SIG-M5 (cell line): Measurements from ENCODE around the gene CALCR.
"Not testable (repeated sequence)": the region's sequence is repeated elsewhere in the genome, so short reads cannot be mapped to it uniquely, and the experiment has no call there.

Experiments used
- DNase-seq: peaks from one replicate; lab custom pipeline; 2025; lab: John Stamatoyannopoulos, UW

CALCR gene

DNA sequence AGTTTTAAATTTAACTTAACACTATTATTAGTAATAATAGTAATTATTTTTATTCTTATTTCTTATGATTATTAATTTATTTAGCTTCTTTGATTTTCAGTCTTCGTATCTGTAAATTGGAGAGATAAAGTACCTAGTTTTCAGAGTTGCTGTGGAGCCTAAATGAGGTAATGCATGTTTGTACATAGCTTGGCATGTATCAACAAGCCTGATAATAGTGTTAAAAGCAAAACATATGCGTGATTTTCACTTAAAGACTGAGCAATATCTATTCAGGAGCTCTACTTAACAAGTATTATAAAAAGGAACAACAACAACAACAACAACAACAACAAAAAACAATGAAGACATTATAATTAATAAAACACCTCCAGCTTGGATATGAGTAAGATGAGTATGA, 12.4 kb downstream of the CALCR start:
- DNase-seq: no peak

DNA sequence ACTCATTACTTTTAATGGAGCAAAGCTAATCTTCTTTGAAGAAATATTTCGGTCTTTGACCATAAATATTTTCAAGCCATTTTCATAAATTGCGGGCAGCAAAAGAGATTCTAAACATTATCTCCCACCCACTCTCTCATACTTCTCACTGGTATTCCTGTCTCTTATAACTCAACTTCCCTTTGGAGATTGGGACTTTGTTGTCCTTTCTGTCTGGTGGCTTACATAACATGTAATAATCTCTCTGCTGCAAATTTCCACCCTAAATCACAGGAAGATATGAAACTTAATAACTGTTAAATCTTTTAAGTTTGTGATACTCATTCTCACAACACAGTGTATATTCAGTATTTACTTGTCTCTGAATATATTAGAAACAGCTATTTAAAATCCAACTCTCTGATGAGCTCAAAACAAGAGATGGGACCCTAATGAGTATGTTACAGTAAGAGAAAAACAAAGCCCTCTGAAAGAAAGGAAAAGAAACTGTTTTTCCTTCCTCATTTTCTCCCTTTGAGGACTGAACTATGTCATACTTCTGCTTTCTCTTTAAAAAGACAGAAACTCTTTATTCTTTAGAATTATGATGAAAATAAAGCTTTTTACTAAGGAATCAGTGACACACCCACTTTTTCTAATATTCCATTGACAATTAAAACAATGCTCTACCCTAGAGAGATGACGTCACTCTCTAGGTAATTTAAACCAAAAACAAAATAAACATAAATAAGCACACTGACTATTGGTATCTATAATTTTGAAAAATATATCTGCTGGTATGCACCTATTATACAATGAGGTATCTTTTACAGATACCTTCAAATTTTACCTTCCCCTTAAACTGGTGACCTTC, 14.7 kb downstream of the CALCR start:
- peak; percentile 0 for DNase-seq

DNA sequence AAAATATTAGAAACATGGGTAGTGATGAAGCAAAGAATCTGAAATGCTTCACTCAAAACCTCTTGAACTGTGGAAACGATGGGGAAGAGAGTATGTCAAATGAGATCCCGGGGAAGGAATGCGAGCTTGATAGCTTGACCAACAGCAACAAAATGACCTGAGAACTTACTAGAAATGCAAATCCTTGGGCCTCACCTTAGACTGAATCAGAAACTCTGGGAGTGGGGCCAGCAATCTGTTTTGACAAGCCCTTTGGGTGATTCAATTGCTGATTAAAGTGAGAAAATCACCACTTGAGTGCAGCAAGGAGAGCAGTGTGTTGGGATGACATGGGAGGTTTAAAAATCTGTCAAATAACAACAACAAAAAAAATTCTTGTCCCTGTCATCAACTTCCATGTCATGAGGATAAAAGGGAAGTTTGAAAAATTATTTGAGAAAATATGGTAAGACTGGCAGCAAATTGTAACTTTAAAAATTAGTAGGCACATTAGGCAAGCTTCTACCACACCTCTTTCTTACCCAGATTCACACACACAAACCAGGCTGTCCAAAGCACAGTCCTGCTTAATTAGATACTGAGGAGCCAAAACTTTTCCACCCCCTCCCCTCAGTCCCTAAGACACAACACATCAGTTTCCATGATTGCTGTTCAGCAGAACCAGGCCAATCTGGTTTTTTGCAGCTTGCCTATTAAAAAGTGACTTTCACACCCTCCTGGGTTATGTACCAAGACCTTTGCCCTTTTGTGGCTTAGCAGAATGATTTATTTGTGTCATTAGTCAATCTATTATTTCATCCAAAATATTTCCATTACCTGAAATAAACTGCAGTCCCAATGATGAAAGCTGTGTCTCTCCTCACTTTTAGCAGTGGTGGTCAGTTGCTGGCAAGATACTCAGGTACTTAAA, 15.6 kb downstream of the CALCR start:
- DNase-seq: no peak

DNA sequence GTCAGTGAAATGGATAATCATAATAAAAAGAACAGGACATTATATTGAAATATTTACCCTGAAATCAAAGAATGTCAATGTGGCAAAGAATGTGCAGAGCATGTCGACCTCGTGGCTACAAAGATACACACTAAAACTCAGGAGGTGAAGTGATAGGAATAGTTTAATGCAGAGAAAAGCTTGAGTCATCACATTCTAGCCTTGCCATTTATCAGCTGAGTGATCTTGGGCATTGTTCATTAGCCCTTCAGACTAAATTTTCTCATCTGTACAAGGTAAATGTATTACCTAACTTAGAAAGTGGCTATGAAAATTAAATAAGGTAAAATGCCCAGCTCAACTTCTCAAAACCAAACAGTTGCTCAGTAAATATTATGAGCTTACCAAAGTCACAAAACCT, 22.6 kb downstream of the CALCR start:
- no peak for DNase-seq

DNA sequence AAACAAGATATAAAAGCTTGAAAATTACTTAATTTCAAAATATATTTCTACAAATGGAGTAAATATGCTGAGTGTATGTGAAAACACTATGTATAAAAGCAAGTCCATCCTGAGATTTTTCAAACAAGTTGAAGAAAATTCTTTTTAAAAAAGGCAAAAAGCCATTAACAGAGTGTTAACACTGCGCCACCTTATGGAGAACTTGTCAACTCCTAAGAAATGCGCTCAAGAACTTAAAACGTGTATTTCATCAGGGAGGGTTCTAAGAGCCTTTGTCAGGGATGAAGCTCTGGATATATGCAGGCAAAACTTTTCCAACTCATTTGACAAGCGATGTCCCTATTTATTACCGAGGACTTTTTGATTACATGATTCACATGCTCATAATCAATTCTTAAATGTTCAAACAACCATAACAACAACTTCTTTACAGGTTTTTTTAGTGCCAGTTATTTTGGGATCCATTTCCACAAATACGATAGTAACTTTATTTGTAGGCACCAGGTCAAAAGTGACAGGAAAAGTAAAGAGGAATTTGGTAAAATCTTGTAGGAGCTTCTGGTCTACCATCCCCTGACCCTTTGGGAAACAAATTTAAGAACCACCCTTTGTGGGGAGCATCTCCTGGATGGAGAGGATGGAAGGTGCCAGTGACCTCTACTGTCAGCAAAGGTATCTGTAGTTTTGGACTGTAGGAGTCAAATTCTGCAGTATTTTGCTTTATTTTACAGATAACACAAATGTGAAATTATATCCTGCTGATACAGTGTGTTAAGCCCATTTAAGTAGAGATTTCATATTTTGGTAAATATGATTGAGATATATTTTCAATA, 23.2 kb downstream of the CALCR start:
- DNase-seq: no peak

DNA sequence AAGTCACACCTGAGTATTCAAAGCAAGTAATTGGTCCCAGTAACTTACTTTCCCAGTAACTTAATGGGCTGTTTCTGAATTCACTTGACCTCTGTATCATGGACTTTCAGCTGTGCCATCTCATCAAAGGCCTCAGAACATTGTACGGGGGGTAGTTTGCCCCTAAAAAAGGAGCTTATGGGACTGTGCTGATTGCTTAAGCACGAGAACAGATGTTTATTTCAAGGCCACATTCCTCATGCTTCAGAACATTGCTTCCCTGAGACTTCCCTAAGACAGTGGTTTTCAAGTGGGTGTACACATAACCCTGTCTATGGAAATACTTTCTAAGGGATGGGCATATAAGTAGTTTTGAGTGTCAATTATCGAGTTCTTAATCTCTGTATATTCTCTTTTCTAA, 26.8 kb downstream of the CALCR start:
- DNase-seq: no peak

DNA sequence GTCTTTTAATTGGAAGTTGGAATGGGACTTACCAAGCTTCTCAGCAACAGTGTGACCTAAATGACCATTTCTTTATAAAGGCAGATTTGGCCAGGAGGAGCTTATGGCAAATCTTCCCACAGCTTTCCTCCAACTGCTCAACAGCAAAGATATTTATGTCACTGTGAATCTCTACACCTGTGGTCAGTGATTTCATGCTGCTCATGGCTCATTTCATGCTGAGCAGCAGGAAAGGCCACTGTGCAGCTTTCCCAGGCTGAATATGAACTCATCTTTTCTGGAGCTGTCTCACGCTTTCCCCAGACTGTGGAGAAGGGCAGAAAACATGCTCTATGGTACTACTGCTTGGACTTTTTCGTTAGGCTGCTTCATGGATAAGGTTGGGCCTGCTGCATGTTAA, 29.8 kb downstream of the CALCR start:
- no peak for DNase-seq

DNA sequence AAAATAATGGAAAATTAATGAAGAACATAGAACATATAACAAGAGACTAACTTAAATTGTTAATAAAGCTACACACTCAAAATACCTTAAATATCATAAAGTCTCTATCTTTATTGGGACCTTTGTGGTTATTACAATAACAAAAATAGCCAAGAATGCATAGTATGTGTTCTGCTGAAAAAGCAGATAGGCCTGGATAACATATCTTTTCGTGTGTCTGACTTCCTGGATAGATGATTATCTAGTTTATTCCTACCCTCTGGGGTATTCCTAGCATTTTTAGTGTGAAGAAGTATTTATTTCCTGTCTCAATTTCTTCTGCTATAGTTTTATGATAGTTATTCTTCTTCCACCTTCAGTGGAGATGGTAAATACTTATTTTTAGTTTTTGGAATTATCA, 36.5 kb downstream of the CALCR start:
- no peak for DNase-seq

DNA sequence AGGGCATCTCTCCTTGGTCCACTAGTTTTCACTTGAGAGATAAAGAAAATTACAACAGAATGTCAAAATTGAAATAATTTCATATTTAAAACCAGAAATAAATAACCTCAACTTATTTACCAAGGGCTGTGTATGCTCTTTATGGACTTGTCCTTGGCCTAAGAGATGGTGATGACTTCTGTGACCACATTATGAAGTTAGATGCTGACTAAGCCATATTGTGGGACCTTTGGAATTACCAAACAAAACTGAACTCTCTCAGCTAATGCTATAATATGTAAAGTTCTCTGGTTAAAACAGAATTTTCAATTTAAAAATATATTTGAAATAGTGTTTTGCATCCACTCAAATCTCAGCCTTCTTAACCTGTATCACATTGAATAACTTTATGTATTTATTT, 38.9 kb downstream of the CALCR start:
- DNase-seq: no peak

DNA sequence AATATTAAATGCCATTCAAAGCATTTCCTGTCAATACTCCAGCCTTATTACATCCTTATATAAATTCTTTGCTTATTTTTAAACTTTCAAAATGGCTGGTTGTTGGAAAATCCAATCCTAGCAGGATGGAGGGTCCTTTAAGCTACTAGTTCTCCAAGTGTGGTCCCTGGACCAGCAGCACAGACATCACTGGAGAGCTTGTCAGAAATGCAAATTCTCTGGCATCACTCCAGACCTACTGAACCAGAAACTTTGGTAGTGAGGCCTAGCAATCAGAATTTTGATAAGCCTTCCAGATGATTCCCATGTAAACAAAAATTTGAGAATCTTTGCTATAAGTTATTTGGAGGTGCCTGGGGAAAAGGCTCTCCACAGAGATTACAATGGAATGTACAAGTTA, 43.8 kb downstream of the CALCR start:
- no peak for DNase-seq

DNA sequence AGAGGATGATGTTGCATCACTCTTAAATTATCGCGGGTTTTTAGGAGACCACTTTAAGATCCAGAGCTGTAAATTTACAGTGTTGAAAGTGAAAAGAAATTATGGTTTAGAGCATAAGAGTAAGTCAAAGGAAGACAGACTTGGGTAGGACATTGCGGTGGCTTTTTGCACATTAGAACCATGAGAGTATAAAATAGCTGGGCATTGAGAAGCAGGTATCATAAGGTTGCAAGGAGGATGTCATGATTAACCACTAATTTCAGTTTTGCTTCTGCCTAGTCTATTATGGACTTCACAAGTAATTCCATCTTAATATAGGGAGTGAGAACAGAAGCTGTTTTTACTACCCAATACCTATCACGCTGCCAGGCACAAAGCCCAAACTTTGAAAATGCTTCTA, 57.7 kb downstream of the CALCR start:
- no peak for DNase-seq

DNA sequence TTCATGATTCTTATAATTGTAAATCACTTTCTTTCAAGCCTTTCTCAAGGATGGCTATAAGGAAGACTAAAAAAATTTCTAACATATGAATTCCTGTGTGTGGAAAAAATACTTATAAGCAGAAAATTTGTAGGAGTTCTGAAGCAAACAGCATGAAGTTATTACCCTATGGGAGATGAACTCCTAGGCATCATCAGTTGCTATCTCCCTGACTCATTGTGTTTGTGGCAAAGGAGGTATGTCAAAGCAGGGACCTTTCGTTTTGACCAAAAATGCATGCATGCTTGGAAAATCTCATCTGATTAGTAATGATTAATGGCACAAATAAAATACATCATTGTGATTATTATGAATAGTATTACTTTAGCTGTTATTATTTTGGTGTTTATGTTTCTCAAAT, 59.4 kb downstream of the CALCR start:
- DNase-seq: no peak

DNA sequence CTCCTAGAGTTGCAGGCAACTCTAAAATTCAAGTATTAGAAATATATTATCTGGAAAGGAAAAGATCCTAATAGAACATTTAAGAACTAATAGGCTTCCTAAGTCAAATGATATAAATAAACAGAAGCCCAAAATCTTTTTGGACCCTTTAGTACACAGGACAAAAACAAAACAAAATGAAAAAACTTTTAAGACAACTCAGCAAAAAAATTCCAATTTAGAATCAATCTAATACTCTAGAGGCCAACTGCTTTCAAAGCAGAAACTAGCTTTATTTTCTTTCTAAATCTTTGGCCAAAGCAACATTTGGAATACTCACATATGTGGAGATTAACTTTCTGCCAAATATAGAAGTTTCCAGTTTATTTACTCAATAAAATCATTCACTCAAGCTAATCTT, 65.2 kb downstream of the CALCR start:
- DNase-seq: no peak

DNA sequence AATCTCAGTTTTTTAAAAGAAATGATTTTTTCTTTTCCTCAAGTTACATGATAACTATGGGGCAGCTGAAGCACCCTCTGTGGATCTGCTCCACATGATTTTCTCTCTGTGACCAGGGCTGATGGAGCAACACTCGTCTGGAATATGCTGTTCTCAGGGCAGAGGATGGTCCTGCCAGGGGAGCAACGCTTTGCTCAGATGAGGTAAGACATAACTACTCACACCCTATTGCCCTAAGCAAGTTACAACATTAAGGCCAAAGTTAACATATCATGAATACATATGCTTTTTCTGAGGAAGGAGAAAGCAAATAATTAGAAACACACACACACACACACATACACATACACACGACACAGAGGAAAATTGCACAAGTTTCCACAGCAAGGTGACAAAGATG, 71.4 kb downstream of the CALCR start:
- DNase-seq: no peak

DNA sequence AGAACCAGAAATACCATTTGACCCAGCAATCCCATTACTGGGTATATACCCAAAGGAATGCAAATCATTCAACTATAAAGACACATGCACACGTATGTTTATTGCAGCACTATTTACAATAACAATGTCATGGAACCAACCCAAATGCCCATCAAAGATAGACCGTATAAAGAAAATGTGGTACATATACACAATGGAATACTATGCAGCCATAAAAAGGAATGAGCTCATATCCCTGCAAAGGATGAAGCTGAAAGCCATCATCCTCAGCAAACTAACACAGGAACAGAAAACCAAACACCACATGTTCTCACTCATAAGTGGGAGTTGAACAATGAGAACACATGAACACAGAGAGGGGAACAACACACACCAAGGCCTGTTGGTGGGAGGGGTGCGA, 82.7 kb downstream of the CALCR start:
- DNase-seq: not testable (repeated sequence)

DNA sequence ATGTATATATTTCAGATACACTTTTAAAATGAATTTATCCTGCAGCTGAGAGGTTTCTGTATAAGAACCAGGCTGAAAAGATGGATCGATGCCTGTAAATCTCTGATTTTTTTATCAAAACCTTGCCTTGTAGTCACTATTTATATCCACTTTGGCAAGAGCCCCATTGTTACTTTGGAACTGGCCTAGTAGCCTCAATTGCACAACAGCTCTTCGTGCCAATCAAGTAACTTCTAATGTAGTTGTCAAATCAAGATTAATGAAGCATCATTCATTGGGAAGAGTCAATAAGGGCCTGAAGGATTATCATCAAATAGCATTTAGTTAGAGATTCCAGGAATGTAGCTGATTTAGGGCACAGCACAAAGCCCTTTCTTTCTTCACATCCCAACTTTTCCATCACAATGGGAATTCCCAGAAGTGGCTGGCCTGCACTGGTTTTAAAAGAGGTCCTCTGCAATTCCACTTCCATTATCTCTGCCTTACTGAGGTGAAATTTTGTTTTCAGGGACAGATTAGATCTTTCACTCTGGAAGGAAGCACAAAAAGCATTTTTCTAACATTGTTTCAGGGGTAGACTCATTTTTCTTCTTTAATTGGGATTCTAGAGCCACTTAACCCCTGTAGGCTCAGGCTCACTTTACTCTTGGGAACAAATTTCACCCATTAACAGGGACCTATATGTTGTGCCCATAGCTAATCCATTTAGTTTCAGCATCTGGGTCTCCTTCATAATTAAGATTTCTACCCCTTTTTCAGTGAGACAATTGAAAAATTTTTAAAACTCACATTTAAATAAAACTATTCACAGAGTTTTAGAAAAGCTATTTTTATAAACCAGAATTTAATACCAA, 97.8 kb downstream of the CALCR start:
- no peak for DNase-seq

DNA sequence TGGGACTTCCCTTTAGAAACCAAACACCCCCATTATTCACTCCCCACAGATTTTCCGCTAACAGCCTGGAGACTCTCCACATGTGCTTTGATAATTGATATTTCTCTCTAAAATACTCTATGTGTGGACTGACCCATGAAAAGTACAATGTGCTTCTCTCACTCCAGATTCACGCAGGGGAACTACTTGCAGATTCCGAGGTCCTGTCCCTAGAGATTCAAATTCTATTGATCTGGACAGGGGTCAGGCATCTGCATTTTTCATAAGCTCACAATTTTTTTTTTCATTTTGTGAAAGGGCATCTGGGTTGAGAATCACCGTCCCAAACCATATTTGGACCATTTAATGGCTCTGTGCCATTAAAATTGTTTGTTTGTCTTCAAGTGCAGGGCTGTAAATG, 98.7 kb downstream of the CALCR start:
- DNase-seq: no peak

DNA sequence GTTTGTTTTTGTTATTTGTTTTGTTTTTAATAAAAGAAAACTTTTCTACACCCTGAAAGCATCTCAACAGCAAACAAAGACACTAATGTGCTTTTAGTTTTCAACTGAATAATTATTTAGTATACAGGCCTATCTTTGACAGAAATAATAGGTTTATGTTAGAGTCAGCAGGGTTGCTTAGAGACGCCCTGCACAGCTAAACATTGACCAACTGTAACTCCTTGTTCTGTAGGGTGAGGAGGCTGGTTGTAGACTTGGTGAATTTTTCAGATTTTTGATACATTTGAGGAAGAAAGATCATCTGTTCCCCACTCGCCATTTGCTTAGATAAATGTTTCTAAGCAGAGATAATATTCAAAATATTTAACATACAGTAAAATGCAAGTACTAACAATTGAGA, 103.1 kb downstream of the CALCR start:
- no peak for DNase-seq

DNA sequence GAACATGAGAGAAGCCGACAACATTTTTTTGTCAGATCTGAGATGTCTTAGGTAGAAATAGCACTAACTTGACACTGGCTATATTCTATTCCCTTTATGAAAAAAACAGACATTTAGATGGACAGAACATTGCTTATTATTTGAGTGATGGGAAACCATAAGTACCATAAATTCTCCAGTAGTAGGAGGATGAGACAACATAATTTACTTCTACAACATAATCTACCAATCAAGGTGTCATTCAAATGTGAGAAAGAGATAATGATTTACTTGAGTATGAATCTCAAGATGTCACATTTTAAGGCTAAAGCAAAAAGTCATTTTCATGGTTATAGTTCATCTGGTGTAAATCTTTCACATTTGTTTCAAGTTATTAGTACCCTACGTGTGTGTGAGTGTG, 110.8 kb downstream of the CALCR start:
- no peak for DNase-seq

DNA sequence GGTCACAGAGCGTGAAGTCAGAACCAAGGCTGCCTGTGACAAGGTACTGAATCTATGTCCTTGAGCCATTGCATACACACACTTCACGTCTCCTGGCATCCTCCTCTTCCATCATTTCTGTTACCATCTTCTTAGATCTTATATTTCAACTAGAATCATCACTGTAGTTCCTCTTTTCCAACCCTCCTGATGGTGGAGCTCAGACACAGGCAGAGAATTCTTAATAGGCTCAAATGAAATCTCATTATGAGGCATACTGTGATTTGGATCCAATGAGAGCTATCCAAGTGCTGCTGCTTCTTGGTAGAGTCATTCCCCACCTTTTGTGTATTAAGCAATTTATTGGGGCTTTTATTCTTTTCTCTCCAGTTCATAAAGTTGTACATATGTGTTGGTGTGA, 113.2 kb downstream of the CALCR start:
- DNase-seq: no peak

DNA sequence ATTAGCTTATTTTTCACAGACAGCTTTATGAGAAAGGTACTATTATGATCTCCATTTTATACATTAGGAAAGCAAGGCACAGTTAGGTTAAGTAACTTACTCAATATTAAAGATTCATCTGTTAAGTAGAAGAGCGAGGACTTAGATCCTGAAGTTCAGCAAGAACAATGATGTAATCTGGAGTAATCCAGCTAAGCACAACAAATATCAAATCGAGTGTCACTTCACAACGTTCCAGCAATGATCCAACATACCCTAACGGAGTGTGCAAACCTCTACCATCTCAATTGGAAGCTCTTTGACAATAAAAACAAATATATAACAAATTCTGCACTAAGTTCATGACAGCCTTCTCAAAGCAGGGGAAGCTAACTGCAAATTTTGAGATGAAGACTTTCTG, 121.3 kb downstream of the CALCR start:
- DNase-seq: no peak
